HG03469 (cell line): ENCODE results near the gene COL23A1.

Experiments
- ATAC-seq: cut with Tn5 transposase; IDR thresholded peaks from one replicate; pipeline ENCODE4 v1.9.1; 2021; ENCODE audit warnings: mild to moderate bottlenecking, moderate library complexity, moderate number of reproducible peaks; ENCODE audit not compliant: unreplicated experiment

COL23A1 gene

GRCh38 chr5:178297751-178298150, 292.4 kb downstream of the COL23A1 start:
- no peak for ATAC-seq

GRCh38 chr5:178296066-178296465, 294.1 kb downstream of the COL23A1 start:
- ATAC-seq, result no peak

GRCh38 chr5:178295589-178295988, 294.6 kb downstream of the COL23A1 start:
- no peak for ATAC-seq

- ATAC-seq, result no peak
These were observed 296.4 kb downstream of the COL23A1 start for GRCh38 chr5:178293815-178294214.

GRCh38 chr5:178293400-178293799, 296.8 kb downstream of the COL23A1 start:
- ATAC-seq, result no peak

GRCh38 chr5:178292826-178293205, 297.4 kb downstream of the COL23A1 start:
- no peak for ATAC-seq

GRCh38 chr5:178291969-178292825, 298.0 kb downstream of the COL23A1 start:
- ATAC-seq, result no peak

GRCh38 chr5:178291161-178291561, 299.0 kb downstream of the COL23A1 start:
- ATAC-seq, result no peak

- ATAC-seq, result no peak
These were observed 299.8 kb downstream of the COL23A1 start for GRCh38 chr5:178290376-178290775.

- no peak for ATAC-seq
These were observed 300.8 kb downstream of the COL23A1 start for GRCh38 chr5:178289438-178289837.

- no peak for ATAC-seq
These were observed 301.5 kb downstream of the COL23A1 start for GRCh38 chr5:178288401-178289368.

- ATAC-seq, result no peak
These were observed 302.4 kb downstream of the COL23A1 start for GRCh38 chr5:178287791-178288105.

- no peak for ATAC-seq
These were observed 303.0 kb downstream of the COL23A1 start for GRCh38 chr5:178287091-178287790.

- ATAC-seq, result no peak
These were observed 303.7 kb downstream of the COL23A1 start for GRCh38 chr5:178286226-178287090.

GRCh38 chr5:178285399-178286225, 304.6 kb downstream of the COL23A1 start:
- ATAC-seq, result no peak

- ATAC-seq, result no peak
These were observed 305.2 kb downstream of the COL23A1 start for GRCh38 chr5:178284996-178285395.

GRCh38 chr5:178284093-178284675, 306.0 kb downstream of the COL23A1 start:
- ATAC-seq, result no peak

GRCh38 chr5:178283520-178283919, 306.7 kb downstream of the COL23A1 start:
- ATAC-seq, result no peak

GRCh38 chr5:178282391-178282790, 307.8 kb downstream of the COL23A1 start:
- no peak for ATAC-seq
